Vagina (tissue), 2 donors: Measurements from ENCODE around the gene TTC28.

Experiments
- POLR2A ChIP-seq, 2 donors: fragments of 450-650 bp; IDR thresholded peaks; one replicate each; pipeline ENCODE4 v1.6.1; 2017; ENCODE audit warnings: antibody characterized with exemption in 2 of 2, mild to moderate bottlenecking in 2 of 2, moderate library complexity in 2 of 2
- TF ChIP-seq, protein P1 (sequence below), 3 experiments: fragments of 450-650 bp in 2 of 3; fragments of 200-600 bp in 1 of 3; sonication (generic) in 1 of 3; IDR thresholded peaks; one replicate each; pipeline ENCODE4 v1.5.1; 2017 to 2019; ENCODE audit warnings: antibody characterized with exemption in 3 of 3, mild to moderate bottlenecking in 2 of 3, moderate library complexity in 2 of 3

DNA sequence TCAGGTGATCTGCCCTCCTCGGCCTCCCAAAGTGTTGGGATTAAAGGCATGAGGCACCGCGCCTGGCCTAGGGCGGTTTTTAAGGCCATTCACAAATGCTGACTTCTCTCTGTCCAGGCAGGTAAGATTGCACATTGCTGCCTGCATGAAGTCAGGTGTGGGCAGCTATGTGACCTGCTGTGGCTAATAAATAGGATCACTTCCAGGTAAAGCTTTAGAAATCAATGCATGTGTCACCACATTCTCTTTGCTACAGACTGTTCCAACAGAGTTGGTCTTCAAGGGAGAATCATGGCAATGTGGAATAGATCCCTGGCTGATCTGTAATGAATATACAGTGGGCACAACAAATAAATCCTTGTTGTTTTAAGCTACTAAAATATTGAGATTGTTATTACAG, 500.2 kb downstream of the TTC28 start:
- no peak for TF ChIP-seq POLR2A (IDR thresholded peaks at IDR 0.05)
- TF ChIP-seq, protein P1, sequence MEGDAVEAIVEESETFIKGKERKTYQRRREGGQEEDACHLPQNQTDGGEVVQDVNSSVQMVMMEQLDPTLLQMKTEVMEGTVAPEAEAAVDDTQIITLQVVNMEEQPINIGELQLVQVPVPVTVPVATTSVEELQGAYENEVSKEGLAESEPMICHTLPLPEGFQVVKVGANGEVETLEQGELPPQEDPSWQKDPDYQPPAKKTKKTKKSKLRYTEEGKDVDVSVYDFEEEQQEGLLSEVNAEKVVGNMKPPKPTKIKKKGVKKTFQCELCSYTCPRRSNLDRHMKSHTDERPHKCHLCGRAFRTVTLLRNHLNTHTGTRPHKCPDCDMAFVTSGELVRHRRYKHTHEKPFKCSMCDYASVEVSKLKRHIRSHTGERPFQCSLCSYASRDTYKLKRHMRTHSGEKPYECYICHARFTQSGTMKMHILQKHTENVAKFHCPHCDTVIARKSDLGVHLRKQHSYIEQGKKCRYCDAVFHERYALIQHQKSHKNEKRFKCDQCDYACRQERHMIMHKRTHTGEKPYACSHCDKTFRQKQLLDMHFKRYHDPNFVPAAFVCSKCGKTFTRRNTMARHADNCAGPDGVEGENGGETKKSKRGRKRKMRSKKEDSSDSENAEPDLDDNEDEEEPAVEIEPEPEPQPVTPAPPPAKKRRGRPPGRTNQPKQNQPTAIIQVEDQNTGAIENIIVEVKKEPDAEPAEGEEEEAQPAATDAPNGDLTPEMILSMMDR (IDR thresholded peaks at IDR 0.05): no peak
